HepG2 (cell line): Measurements from ENCODE around the gene PRM2. TPM values are rescaled to one million over a fixed set of nuclear protein-coding genes. Genes with fewer than 3 reads are reported as not detected.

Experiments used
- CBFB ChIP-seq: sonication (generic); formaldehyde crosslinking; IDR thresholded peaks from 2 replicates; pipeline ENCODE4 v1.4.0; 2020; ENCODE audit warnings: missing genetic modification reagents
- DBP ChIP-seq: sonication (generic); formaldehyde crosslinking; IDR thresholded peaks from 2 replicates; pipeline ENCODE4 v1.4.0; 2020; ENCODE audit warnings: missing genetic modification reagents; ENCODE audit errors: not compliant biosample characterization
- ELF1 ChIP-seq: sonication (generic); formaldehyde crosslinking; IDR thresholded peaks from 2 replicates; pipeline ENCODE4 v1.4.0; 2020; ENCODE audit warnings: missing genetic modification reagents
- GRHL1 ChIP-seq: sonication (generic); formaldehyde crosslinking; conservative IDR thresholded peaks from 2 replicates; pipeline ENCODE4 v1.8.0; 2022; ENCODE audit warnings: missing genetic modification reagents
- GTF2F1 ChIP-seq: fragments of 150-350 bp; IDR thresholded peaks from 2 replicates; pipeline ENCODE4 v1.6.1; 2014; ENCODE audit warnings: low read length
- HIVEP1 ChIP-seq: sonication (generic); formaldehyde crosslinking; IDR thresholded peaks from 2 replicates; pipeline ENCODE4 v1.4.0; 2020; ENCODE audit warnings: mild to moderate bottlenecking, missing genetic modification reagents
- MAX ChIP-seq: IDR thresholded peaks from 2 replicates; pipeline ENCODE4 v1.6.1; 2012; ENCODE audit warnings: inconsistent platforms
- MEIS2 ChIP-seq: sonication (generic); formaldehyde crosslinking; IDR thresholded peaks from 2 replicates; pipeline ENCODE4 v1.9.0; 2021; ENCODE audit warnings: mild to moderate bottlenecking, missing genetic modification reagents
- MTA3 ChIP-seq: sonication (generic); formaldehyde crosslinking; IDR thresholded peaks from 2 replicates; pipeline ENCODE4 v1.4.0; 2020; ENCODE audit warnings: missing genetic modification reagents
- POLR2AphosphoS2 ChIP-seq: IDR thresholded peaks from 2 replicates; pipeline ENCODE4 v1.6.1; 2011; ENCODE audit warnings: low read depth, low read length, improper control_type of control experiment
- REXO4 ChIP-seq: sonication (generic); formaldehyde crosslinking; IDR thresholded peaks from 2 replicates; pipeline ENCODE4 v1.8.0; 2022; ENCODE audit warnings: missing genetic modification reagents, mild to moderate bottlenecking, borderline replicate concordance
- RXRA ChIP-seq: sonication (generic); formaldehyde crosslinking; IDR thresholded peaks from 2 replicates; pipeline ENCODE4 v1.5.1; 2020; ENCODE audit warnings: missing genetic modification reagents
- SRY ChIP-seq: sonication (generic); formaldehyde crosslinking; IDR thresholded peaks from 2 replicates; pipeline ENCODE4 v1.8.0; 2022; ENCODE audit warnings: mild to moderate bottlenecking, missing genetic modification reagents
- STAT6 ChIP-seq: sonication (generic); formaldehyde crosslinking; IDR thresholded peaks from 2 replicates; pipeline ENCODE4 v1.4.0; 2020; ENCODE audit warnings: missing genetic modification reagents, mild to moderate bottlenecking, borderline replicate concordance
- TBL1XR1 ChIP-seq: fragments of 150-350 bp; IDR thresholded peaks from 2 replicates; pipeline ENCODE4 v1.6.1; 2014; ENCODE audit warnings: borderline replicate concordance, low read length; ENCODE audit not compliant: partially characterized antibody
- ZFY ChIP-seq: sonication (generic); formaldehyde crosslinking; IDR thresholded peaks from 2 replicates; pipeline ENCODE4 v1.4.0; 2020; ENCODE audit warnings: missing genetic modification reagents
- ZNF564 ChIP-seq: sonication (generic); formaldehyde crosslinking; IDR thresholded peaks from 2 replicates; pipeline ENCODE4 v1.8.1; 2023; ENCODE audit warnings: mild to moderate bottlenecking, missing genetic modification reagents
- ZNF737 ChIP-seq: sonication (generic); formaldehyde crosslinking; IDR thresholded peaks from 2 replicates; pipeline ENCODE4 v1.5.0; 2020; ENCODE audit warnings: missing genetic modification reagents, mild to moderate bottlenecking, borderline replicate concordance
- ZNF768 ChIP-seq: sonication (generic); formaldehyde crosslinking; IDR thresholded peaks from 2 replicates; pipeline ENCODE4 v1.4.0; 2020; ENCODE audit warnings: missing genetic modification reagents
- ZNF775 ChIP-seq: sonication (generic); formaldehyde crosslinking; IDR thresholded peaks from 2 replicates; pipeline ENCODE4 v1.4.0; 2020; ENCODE audit warnings: missing genetic modification reagents, mild to moderate bottlenecking, moderate library complexity, borderline replicate concordance
- polyA plus RNA-seq, 8 experiments: library from polyadenylated mRNA; depleted of rRNA in 3 of 8; stranded (reverse) in 7 of 8; unstranded in 1 of 8; fragments of >200 nt; fragmentation: Illumina TruSeq in 4 of 8; extraction: Trizol in 4 of 8; gene quantifications; 2 replicates each; pipeline versions ENCODE4 v1.2.1 to v1.2.3, GENCODE V29; 2011 to 2016; ENCODE audit warnings: low read depth in 4 of 8, missing spikeins in 1 of 8, mixed read lengths in 1 of 8; ENCODE audit not compliant: insufficient read depth in 1 of 8
- total RNA-seq, 5 experiments: library from RNA; depleted of rRNA; stranded (reverse); fragments of >200 nt; fragmentation: Illumina TruSeq; extraction: Trizol; gene quantifications; 2 replicates each; pipeline ENCODE4 v1.2.3, GENCODE V29; 2016; ENCODE audit warnings: low read depth in 1 of 5

The PRM2 gene
- total and polyA plus RNA-seq, 2 of the 13 experiments (the other 11 are each of a cell fraction or from before 2014, with no cell fraction given), result 0.54 TPM; not detected in 1

- TF ChIP-seq MEIS2 (CRISPR knock-in tag) (0 out of 2 replicates have a peak, but pooled peaks have one; percentile 26), MAX (no peak; the same call in 1 of the 2 replicates), ZNF775 (CRISPR knock-in tag) (no peak), CBFB (CRISPR knock-in tag) (no peak), ELF1 (no peak), TBL1XR1 (no peak), REXO4 (CRISPR knock-in tag) (no peak), GRHL1 (no peak), ZNF737 (peak; percentile 55; the same call in 1 of the 2 replicates), ZNF564 (CRISPR knock-in tag) (no peak), HIVEP1 (CRISPR knock-in tag) (peak; percentile 82), RXRA (peak; percentile 41; the same call in 1 of the 2 replicates), STAT6 (CRISPR knock-in tag) (no peak), DBP (CRISPR knock-in tag) (no peak), SRY (CRISPR knock-in tag) (no peak), ZNF768 (peak; percentile 25; the same call in 1 of the 2 replicates), POLR2AphosphoS2 (no peak), MTA3 (no peak), GTF2F1 (no peak), ZFY (CRISPR knock-in tag) (peak; percentile 36; the same call in 1 of the 2 replicates)
Observed at GRCh38 chr16:11280616-11281522, 4.6 kb upstream of the PRM2 start, which contains the start of gene PRM1 (continued).
